SU-DHL-6 (cell line): ENCODE results near the gene BBS10.

Experiments used
- H2AFZ ChIP-seq: fragments of 200-600 bp; sonication (generic); 2 replicates; pipeline ENCODE4 v1.6.1; 2014; ENCODE audit warnings: low read depth, mild to moderate bottlenecking, moderate library complexity, mixed read lengths, antibody characterized with exemption, low read length; ENCODE audit not compliant: severe bottlenecking
- H3F3A ChIP-seq: fragments of 200-600 bp; shearing (Covaris generic); 2 replicates; pipeline ENCODE4 v1.6.0; 2016; ENCODE audit warnings: antibody characterized with exemption, mild to moderate bottlenecking; ENCODE audit not compliant: insufficient read depth
- H3K27ac ChIP-seq: fragments of 200-600 bp; sonication (generic); 2 replicates; pipeline ENCODE4 v1.5.1; 2016; ENCODE audit warnings: low read depth, mild to moderate bottlenecking, low read length, moderate library complexity, mixed read lengths
- H3K27me3 ChIP-seq: fragments of 200-600 bp; sonication (generic), shearing (Covaris generic); 2 replicates; pipeline ENCODE4 v1.6.0; 2014; ENCODE audit warnings: mild to moderate bottlenecking, low read length
- H3K36me3 ChIP-seq: fragments of 200-600 bp; sonication (generic); 2 replicates; pipeline ENCODE4 v1.6.1; 2014; ENCODE audit warnings: mild to moderate bottlenecking, low read length, mixed read lengths
- H3K4me2 ChIP-seq: fragments of 300-600, 200-600 bp; shearing (Covaris generic), sonication (generic); 2 replicates; pipeline ENCODE4 v1.6.0; 2014; ENCODE audit warnings: low read length, low read depth, mild to moderate bottlenecking; ENCODE audit not compliant: poor library complexity, severe bottlenecking
- H3K4me3 ChIP-seq: fragments of 200-600 bp; sonication (generic); 2 replicates; pipeline ENCODE4 v1.5.1; 2014; ENCODE audit warnings: antibody characterized with exemption, low read length, mild to moderate bottlenecking, mixed read lengths; ENCODE audit not compliant: insufficient read depth, poor library complexity, severe bottlenecking
- H3K79me2 ChIP-seq: fragments of 200-600 bp; sonication (generic); 2 replicates; pipeline ENCODE4 v1.6.1; 2014; ENCODE audit warnings: mild to moderate bottlenecking, low read length, moderate library complexity; ENCODE audit not compliant: insufficient read depth
- H3K9ac ChIP-seq: fragments of 200-600 bp; sonication (generic); 2 replicates; pipeline ENCODE4 v1.7.0; 2014; ENCODE audit warnings: mild to moderate bottlenecking, low read length
- H3K9me2 ChIP-seq: fragments of 200-600 bp; sonication (generic); replicated peaks from 2 replicates; pipeline ENCODE4 v1.6.1; 2014; ENCODE audit warnings: low read length; ENCODE audit not compliant: insufficient read depth
- H3K9me3 ChIP-seq: fragments of 200-600 bp; sonication (generic); 2 replicates; pipeline ENCODE4 v1.6.1; 2014; ENCODE audit warnings: low read length, mixed read lengths; ENCODE audit not compliant: insufficient read depth
- H4K20me1 ChIP-seq: fragments of 200-600 bp; sonication (generic); 2 replicates; pipeline ENCODE4 v1.6.1; 2014; ENCODE audit warnings: low read depth, mild to moderate bottlenecking, antibody characterized with exemption, low read length, moderate library complexity, mixed read lengths
- CTCF ChIP-seq: fragments of 200-600 bp; sonication (generic); IDR thresholded peaks from one replicate; pipeline ENCODE4 v1.5.1; 2017; ENCODE audit warnings: antibody characterized with exemption, mild to moderate bottlenecking, low read length, moderate library complexity; ENCODE audit not compliant: insufficient read depth, poor library complexity, severe bottlenecking
- EZH2phosphoT487 ChIP-seq: fragments of 200-600 bp; sonication (generic), shearing (Covaris generic); conservative IDR thresholded peaks from 2 replicates; pipeline ENCODE4 v1.6.1; 2018; ENCODE audit warnings: mild to moderate bottlenecking, antibody characterized with exemption, low read length, moderate library complexity, mixed read lengths

Gene BBS10

GRCh38 chr12:76316468-76316867 is 31.7 kb downstream of the BBS10 start:
- no peak for TF ChIP-seq EZH2phosphoT487
- TF ChIP-seq CTCF, result no peak
- H3K9me2 ChIP-seq, result no peaks in the 10 kb centered on the region

GRCh38 chr12:76313299-76313698 is 34.9 kb downstream of the BBS10 start:
- TF ChIP-seq EZH2phosphoT487, result no peak
- TF ChIP-seq CTCF, result no peak

More at GRCh38 chr12:76316468-76316867, 31.7 kb downstream of the BBS10 start:
- H3K9me3 ChIP-seq, result no peaks in the 10 kb centered on the region
- no peak overlapping the region for H3K9ac ChIP-seq
- H2AFZ ChIP-seq, result no peak overlapping the region
- H3F3A ChIP-seq, result no peaks in the 10 kb centered on the region
- H3K36me3 ChIP-seq, result no peaks in the 10 kb centered on the region
- no peaks in the 10 kb centered on the region for H3K27me3 ChIP-seq
- H3K27ac ChIP-seq, result no peak overlapping the region
- no peak overlapping the region for H3K4me2 ChIP-seq
- no peaks in the 10 kb centered on the region for H4K20me1 ChIP-seq
- H3K4me3 ChIP-seq, result no peak overlapping the region
- H3K79me2 ChIP-seq, result no peaks in the 10 kb centered on the region

DNA sequence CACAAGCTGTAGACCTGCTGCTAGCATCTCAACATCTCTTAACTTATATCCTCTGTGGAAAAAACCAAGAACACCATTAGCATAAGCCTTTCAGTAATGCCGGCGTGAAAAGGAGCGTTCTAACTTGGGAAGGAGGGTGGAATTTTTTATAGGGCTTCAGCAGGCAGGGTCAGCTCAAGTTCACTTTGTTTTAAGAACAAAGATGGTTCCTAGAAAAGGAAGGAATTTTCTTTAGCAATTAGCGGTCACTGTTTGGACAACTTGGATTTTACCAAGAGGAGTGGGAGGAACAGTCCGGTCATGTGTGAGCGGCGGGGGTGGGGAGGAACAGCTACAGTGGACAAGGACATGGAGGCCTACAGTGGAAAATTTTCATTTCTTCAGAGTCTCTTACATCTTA is 35.9 kb downstream of the BBS10 start:
- H3K27me3 ChIP-seq, result no peaks in the 10 kb centered on the region
- no peak overlapping the region for H3K27ac ChIP-seq
- no peak overlapping the region for H3K4me2 ChIP-seq
- no peaks in the 10 kb centered on the region for H3K36me3 ChIP-seq
- no peak overlapping the region for H3K9ac ChIP-seq
- H3K79me2 ChIP-seq, result no peaks in the 10 kb centered on the region
- no peaks in the 10 kb centered on the region for H4K20me1 ChIP-seq
- H2AFZ ChIP-seq, result no peak overlapping the region
- H3F3A ChIP-seq, result no peaks in the 10 kb centered on the region
- no peaks in the 10 kb centered on the region for H3K9me3 ChIP-seq
- no peak for TF ChIP-seq EZH2phosphoT487
- TF ChIP-seq CTCF, result no peak
- H3K4me3 ChIP-seq, result no peak overlapping the region
- no peaks in the 10 kb centered on the region for H3K9me2 ChIP-seq

More at GRCh38 chr12:76313299-76313698, 34.9 kb downstream of the BBS10 start:
- Histone ChIP-seq H3K36me3 (no peaks in the 10 kb centered on the region), H3K9me2 (no peaks in the 10 kb centered on the region), H3K27ac (no peak overlapping the region), H3F3A (no peaks in the 10 kb centered on the region), H2AFZ (no peak overlapping the region), H3K79me2 (no peaks in the 10 kb centered on the region), H3K4me3 (no peak overlapping the region), H3K9me3 (no peaks in the 10 kb centered on the region), H3K9ac (no peak overlapping the region), H4K20me1 (no peaks in the 10 kb centered on the region), H3K27me3 (no peaks in the 10 kb centered on the region), H3K4me2 (no peak overlapping the region)
